ENCODE results near the gene DYRK1A. TPM values are rescaled to one million over a fixed set of nuclear protein-coding genes. Genes with fewer than 3 reads are reported as not detected.

Gene DYRK1A
- total RNA-seq, 2 donors from 2014 or later, result 70.5 to 146 TPM

GRCh38 chr21:37338671-37339551 lies 27.7 kb upstream of the DYRK1A start:
- Histone ChIP-seq H3K4me1 (replicated peaks) (no peaks in the 10 kb centered on the region), H3K27ac (peak overlapping the region; percentile 1 to 15), H3K27me3 (replicated peaks; ENCODE audit: insufficient read depth) (no peaks in the 10 kb centered on the region), H3K36me3 (no peaks in the 10 kb centered on the region), H3K9me3 (no peaks in the 10 kb centered on the region), H3K4me3 (no peak overlapping the region)
- DNase-seq (ENCODE audit: low spot score), result no peak
- 36% methylated on average over 11 of the region's 11 CpGs for WGBS
- TF ChIP-seq POLR2AphosphoS5 (IDR thresholded peaks at IDR 0.05), result no peak
- no peak for TF ChIP-seq POLR2A (IDR thresholded peaks at IDR 0.05)
- TF ChIP-seq CTCF (IDR thresholded peaks at IDR 0.05), result no peak
- intact Hi-C loops (cut with DNase I), result loop anchor here (2.0 kb wide), 1 partner anchor 28 kb away; the partner anchor contains the start of gene DYRK1A

- TF ChIP-seq CTCF (IDR thresholded peaks at IDR 0.05), result no peak
Observed at GRCh38 chr21:37339552-37339939, 27.0 kb upstream of the DYRK1A start.

GRCh38 chr21:37341254-37341960 lies 25.2 kb upstream of the DYRK1A start:
- 36% methylated on average over 8 of the region's 8 CpGs for WGBS
- Histone ChIP-seq H3K4me1 (replicated peaks) (no peaks in the 10 kb centered on the region), H3K27me3 (replicated peaks; ENCODE audit: insufficient read depth) (no peaks in the 10 kb centered on the region), H3K4me3 (no peak overlapping the region), H3K36me3 (no peaks in the 10 kb centered on the region), H3K9me3 (no peaks in the 10 kb centered on the region), H3K27ac (no peak overlapping the region)
- no peak for DNase-seq (ENCODE audit: low spot score)
- intact Hi-C loops (cut with DNase I), result loop anchor here (10.0 kb wide), 1 partner anchor 337 kb away; the partner anchor contains the start of gene RIPPLY3
- TF ChIP-seq POLR2AphosphoS5 (IDR thresholded peaks at IDR 0.05) (no peak), POLR2A (IDR thresholded peaks at IDR 0.05) (no peak), CTCF (IDR thresholded peaks at IDR 0.05) (no peak)

More at GRCh38 chr21:37339552-37339939, 27.0 kb upstream of the DYRK1A start:
- intact Hi-C loops (cut with DNase I), result loop anchor here (2.0 kb wide), 1 partner anchor 27 kb away; the partner anchor contains the start of gene DYRK1A
- 25% methylated on average over 1 of the region's 1 CpG for WGBS
- Histone ChIP-seq H3K4me3 (no peak overlapping the region), H3K36me3 (no peaks in the 10 kb centered on the region), H3K9me3 (no peaks in the 10 kb centered on the region), H3K27ac (peak overlapping the region in 1 of 2 donors; percentile 1), H3K4me1 (replicated peaks) (no peaks in the 10 kb centered on the region), H3K27me3 (replicated peaks; ENCODE audit: insufficient read depth) (no peaks in the 10 kb centered on the region)
- no peak for DNase-seq (ENCODE audit: low spot score)

- H3K4me3 ChIP-seq, result no peak overlapping the region
- no peaks in the 10 kb centered on the region for H3K27me3 ChIP-seq (replicated peaks; ENCODE audit: insufficient read depth)
- H3K9me3 ChIP-seq, result no peaks in the 10 kb centered on the region
- H3K4me1 ChIP-seq (replicated peaks), result no peaks in the 10 kb centered on the region
- 80% methylated on average over 9 of the region's 9 CpGs for WGBS
- no peak overlapping the region for H3K27ac ChIP-seq
- no peak for TF ChIP-seq POLR2AphosphoS5 (IDR thresholded peaks at IDR 0.05)
- TF ChIP-seq POLR2A (IDR thresholded peaks at IDR 0.05), result no peak
- TF ChIP-seq CTCF (IDR thresholded peaks at IDR 0.05), result no peak
- H3K36me3 ChIP-seq, result no peaks in the 10 kb centered on the region
- no peak for DNase-seq (ENCODE audit: low spot score)
- intact Hi-C loops (cut with DNase I), result loop anchor here (10.0 kb wide), 1 partner anchor 337 kb away; the partner anchor contains the start of gene RIPPLY3
Observed at GRCh38 chr21:37342046-37342632, 24.4 kb upstream of the DYRK1A start.

Measured in prostate gland (tissue), 2 donors.